ENCODE data around the gene ARIH2. TPM values are rescaled to one million over a fixed set of nuclear protein-coding genes. Genes with fewer than 3 reads are reported as not detected.

ARIH2 gene
- total and polyA plus RNA-seq, 9 of the 15 experiments (the other 6 are each of a cell fraction or from before 2014, with no cell fraction given), result 27.0 to 120 (median 108) TPM

GRCh38 chr3:49007068-49007770 is 88.6 kb downstream of the ARIH2 start, which contains the start of gene WDR6:
Gene WDR6, plus strand, starts transcription at chr3:49007391. Its CDS starts 41 bp downstream, at chr3:49007432.
- CTCF ChIA-PET (ENCODE audit: low intra/inter-chr PET ratio), result interaction anchor here (0.6 kb wide), 1 partner anchor 85 kb away, joined by 4 read pairs; no protein-coding TSS in a partner anchor
- peak; percentile 93 for FAIRE-seq
- TF ChIP-seq FOXA1 (IDR thresholded peaks at IDR 0.05; ENCODE audit: borderline replicate concordance) (no peak), MYC (IDR thresholded peaks at IDR 0.05; ENCODE audit: low read depth, low read length) (peak; percentile 64; the same call in 1 of the 2 replicates), MYC (CRISPR knock-in tag; IDR thresholded peaks at IDR 0.05; ENCODE audit: borderline replicate concordance, low read depth) (peak; percentile 85; the same call in 1 of the 2 replicates), CHCHD3 (CRISPR knock-in tag; IDR thresholded peaks at IDR 0.05) (no peak), TAF1 (IDR thresholded peaks at IDR 0.05; ENCODE audit: control insufficient read depth, extremely low read depth, insufficient read depth, low read length, severe bottlenecking) (peak; percentile 36), MAFF (IDR thresholded peaks at IDR 0.05; ENCODE audit: low read length) (no peak; the same call in 1 of the 2 replicates), ZNF778 (CRISPR knock-in tag; IDR thresholded peaks at IDR 0.05) (no peak), DPF2 (IDR thresholded peaks at IDR 0.05) (0 out of 2 replicates have a peak, but pooled peaks have one; percentile 52), RB1 (IDR thresholded peaks at IDR 0.05; ENCODE audit: low read depth) (0 out of 2 replicates have a peak, but pooled peaks have one; percentile 13), USF2 (CRISPR knock-in tag; IDR thresholded peaks at IDR 0.05) (peak; percentile 98), SRSF1 (IDR thresholded peaks at IDR 0.05; ENCODE audit: low read depth, low read length) (no peak), ZNF253 (CRISPR knock-in tag; conservative IDR thresholded peaks at IDR 0.05) (no peak), FOXP1 (CRISPR knock-in tag; IDR thresholded peaks at IDR 0.05) (no peak), HDAC6 (IDR thresholded peaks at IDR 0.05; ENCODE audit: low read depth, low read length) (no peak), TAF7 (tag; IDR thresholded peaks at IDR 0.05) (peak; percentile 64; the same call in 1 of the 2 replicates), PREB (CRISPR knock-in tag; IDR thresholded peaks at IDR 0.05) (no peak), HDGF (IDR thresholded peaks at IDR 0.05) (no peak), GATAD2B (IDR thresholded peaks at IDR 0.05; ENCODE audit: borderline replicate concordance) (no peak), NR2C2 (CRISPR knock-in tag; IDR thresholded peaks at IDR 0.05) (no peak), NR2C2 (tag; IDR thresholded peaks at IDR 0.05) (peak; percentile 77; the same call in 1 of the 2 replicates), KAT7 (CRISPR knock-in tag; IDR thresholded peaks at IDR 0.05; ENCODE audit: borderline replicate concordance) (0 out of 2 replicates have a peak, but pooled peaks have one; percentile 83)

More at GRCh38 chr3:49007068-49007770, 88.6 kb downstream of the ARIH2 start, which contains the start of gene WDR6:
- in situ Hi-C loops (cut with MboI), result no loop called here
- Histone ChIP-seq H3K4me1 (replicated peaks in 1 of 2; ENCODE audit: control insufficient read depth in 2 of 2, insufficient read depth in 2 of 2, low read length in 2 of 2) (peaks cover 19 to 45% of the 10 kb centered on the region in 2 experiments; a peak in 4 of 5 replicates), H3K9me1 (ENCODE audit: control insufficient read depth, insufficient read depth, low read length) (no peaks in the 10 kb centered on the region), H3K4me2 (ENCODE audit: insufficient read depth, low read length) (peak within 1 kb of the TSS; percentile 94), H3K36me3 (ENCODE audit: control insufficient read depth, insufficient read depth, low read length) (peaks cover 16% of the 10 kb centered on the region; the same call in 2 of the 3 replicates), H3K4me3 (peak within 1 kb of the TSS; percentile 80), H2AFZ (ENCODE audit: low read depth, low read length) (peak within 1 kb of the TSS; percentile 99), H3K9ac (ENCODE audit: insufficient read depth in 1 of 2, low read depth in 2 of 2, low read length in 2 of 2) (peak within 1 kb of the TSS; percentile 97 to 99), H4K20me1 (replicated peaks; ENCODE audit: control insufficient read depth, insufficient read depth, low read length) (peaks cover 8% of the 10 kb centered on the region), H3K27ac (ENCODE audit: extremely low read depth, low read depth, low read length) (peak within 1 kb of the TSS; percentile 99), H3K9me3 (replicated peaks; ENCODE audit: control insufficient read depth, insufficient read depth, low read depth, low read length) (no peaks in the 10 kb centered on the region), H3K27me3 (ENCODE audit: control insufficient read depth in 2 of 2, insufficient read depth in 2 of 2, low read length in 2 of 2) (no peaks in the 10 kb centered on the region), H3K79me2 (ENCODE audit: control insufficient read depth, insufficient read depth, low read length) (peaks cover 44% of the 10 kb centered on the region)
- WGBS (ENCODE audit: insufficient coverage, low coverage, missing lambda C conversion rate), result under 1% methylated on average over 46 of the region's 65 CpGs
- ATAC-seq (peak; percentile 89), DNase-seq (ENCODE audit: extremely low read depth in 1 of 4, low spot score in 3 of 4) (peak; percentile 91 to 97 (median 94))
- no TSS peak for BruUV-seq (replicated peaks)
- POLR2A ChIA-PET, result interaction anchor here (0.6 to 3.0 kb wide), 17 partner anchors 10 to 739 kb away, joined by 3 to 104 read pairs (median 4); partner anchors contain the start of genes DALRD3, IMPDH2, LAMB2 and NDUFAF3
- intact Hi-C loops (cut with micrococcal nuclease), result loop anchor here (2.0 to 5.0 kb wide), 2 partner anchors 18 to 90 kb away; partner anchors contain the start of gene ARIH2
